Measurements from ENCODE around the gene WSB2.
"Not testable (repeated sequence)": the region's sequence is repeated elsewhere in the genome, so short reads cannot be mapped to it uniquely, and the experiment has no call there.

The WSB2 gene

GRCh38 chr12:118034429-118035189 lies 26.4 kb downstream of the WSB2 start:
- DNase-seq = peak; percentile 81 to 82

- DNase-seq = no peak
These were observed 27.1 kb downstream of the WSB2 start for GRCh38 chr12:118033902-118034301.

GRCh38 chr12:118033323-118033722 lies 27.7 kb downstream of the WSB2 start:
- DNase-seq = no peak

GRCh38 chr12:118032188-118032587 lies 28.8 kb downstream of the WSB2 start:
- no peak for DNase-seq

GRCh38 chr12:118029166-118029565 lies 31.8 kb downstream of the WSB2 start:
- no peak for DNase-seq

GRCh38 chr12:118025168-118025567 lies 35.8 kb downstream of the WSB2 start:
- DNase-seq = no peak

GRCh38 chr12:118023301-118023860 lies 37.6 kb downstream of the WSB2 start:
- DNase-seq = peak in 1 of 2 experiments; percentile 13

GRCh38 chr12:118022728-118023109 lies 38.3 kb downstream of the WSB2 start:
- no peak for DNase-seq

GRCh38 chr12:118022097-118022727 lies 38.8 kb downstream of the WSB2 start:
- not testable (repeated sequence) for DNase-seq

- DNase-seq = no peak
These were observed 40.9 kb downstream of the WSB2 start for GRCh38 chr12:118020036-118020435.

GRCh38 chr12:118017926-118018325 lies 43.1 kb downstream of the WSB2 start:
- no peak for DNase-seq

- DNase-seq = peak; percentile 96 to 100
These were observed 44.3 kb downstream of the WSB2 start, which contains the start of gene RFC5 for GRCh38 chr12:118016424-118017264. RFC5 (plus strand) TSS chr12:118016703; CDS start chr12:118016828, 125 bp downstream.

GRCh38 chr12:118015944-118016343 lies 45.0 kb downstream of the WSB2 start:
- DNase-seq = no peak

- no peak for DNase-seq
These were observed 45.7 kb downstream of the WSB2 start for GRCh38 chr12:118015306-118015705.

GRCh38 chr12:118013283-118013682 lies 47.7 kb downstream of the WSB2 start:
- DNase-seq = no peak

- no peak for DNase-seq
These were observed 49.0 kb downstream of the WSB2 start for GRCh38 chr12:118011961-118012360.

- DNase-seq = no peak
These were observed 49.6 kb downstream of the WSB2 start for GRCh38 chr12:118011377-118011776.

- DNase-seq = no peak
These were observed 50.1 kb downstream of the WSB2 start for GRCh38 chr12:118010903-118011302.

- not testable (repeated sequence) for DNase-seq
These were observed 61.2 kb downstream of the WSB2 start for GRCh38 chr12:117999806-118000205.

- DNase-seq = no peak
These were observed 62.3 kb downstream of the WSB2 start for GRCh38 chr12:117998719-117999118.

GRCh38 chr12:117994551-117995438 lies 66.2 kb downstream of the WSB2 start:
- DNase-seq = no peak

Measured in NCI-H526 (cell line).